Measurements from ENCODE around the gene CDH9.

The CDH9 gene, protein sequence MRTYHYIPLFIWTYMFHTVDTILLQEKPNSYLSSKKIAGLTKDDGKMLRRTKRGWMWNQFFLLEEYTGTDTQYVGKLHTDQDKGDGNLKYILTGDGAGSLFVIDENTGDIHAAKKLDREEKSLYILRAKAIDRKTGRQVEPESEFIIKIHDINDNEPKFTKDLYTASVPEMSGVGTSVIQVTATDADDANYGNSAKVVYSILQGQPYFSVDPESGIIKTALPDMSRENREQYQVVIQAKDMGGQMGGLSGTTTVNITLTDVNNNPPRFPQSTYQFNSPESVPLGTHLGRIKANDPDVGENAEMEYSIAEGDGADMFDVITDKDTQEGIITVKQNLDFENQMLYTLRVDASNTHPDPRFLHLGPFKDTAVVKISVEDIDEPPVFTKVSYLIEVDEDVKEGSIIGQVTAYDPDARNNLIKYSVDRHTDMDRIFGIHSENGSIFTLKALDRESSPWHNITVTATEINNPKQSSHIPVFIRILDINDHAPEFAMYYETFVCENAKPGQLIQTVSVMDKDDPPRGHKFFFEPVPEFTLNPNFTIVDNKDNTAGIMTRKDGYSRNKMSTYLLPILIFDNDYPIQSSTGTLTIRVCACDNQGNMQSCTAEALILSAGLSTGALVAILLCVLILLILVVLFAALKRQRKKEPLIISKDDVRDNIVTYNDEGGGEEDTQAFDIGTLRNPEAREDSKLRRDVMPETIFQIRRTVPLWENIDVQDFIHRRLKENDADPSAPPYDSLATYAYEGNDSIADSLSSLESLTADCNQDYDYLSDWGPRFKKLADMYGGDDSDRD

DNA sequence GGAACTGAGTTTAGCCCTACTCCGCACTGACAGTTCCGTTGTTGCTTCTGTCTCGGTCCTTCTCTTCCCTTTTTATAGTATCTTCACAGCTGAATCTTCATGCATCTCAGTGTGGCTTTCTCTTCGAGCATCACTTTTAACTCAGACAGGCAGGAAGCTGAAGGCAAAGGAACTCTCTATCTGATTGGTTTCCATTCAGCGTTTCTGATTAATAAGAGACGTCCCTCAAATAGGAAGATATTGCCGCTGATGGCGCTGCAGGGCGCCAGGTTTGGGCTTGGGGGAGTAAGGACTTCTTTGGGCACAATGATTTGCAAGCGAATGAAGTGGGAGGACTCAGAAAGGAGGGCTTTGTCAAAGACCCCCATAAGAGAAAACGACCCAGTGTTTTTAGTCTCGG, at the start of gene CDH9:
CDH9 (minus strand) TSS at position 111 of the 400 bp plus-strand sequence. CDS start 50,253 bp downstream, outside the sequence.
- DNase-seq = no peak

DNA sequence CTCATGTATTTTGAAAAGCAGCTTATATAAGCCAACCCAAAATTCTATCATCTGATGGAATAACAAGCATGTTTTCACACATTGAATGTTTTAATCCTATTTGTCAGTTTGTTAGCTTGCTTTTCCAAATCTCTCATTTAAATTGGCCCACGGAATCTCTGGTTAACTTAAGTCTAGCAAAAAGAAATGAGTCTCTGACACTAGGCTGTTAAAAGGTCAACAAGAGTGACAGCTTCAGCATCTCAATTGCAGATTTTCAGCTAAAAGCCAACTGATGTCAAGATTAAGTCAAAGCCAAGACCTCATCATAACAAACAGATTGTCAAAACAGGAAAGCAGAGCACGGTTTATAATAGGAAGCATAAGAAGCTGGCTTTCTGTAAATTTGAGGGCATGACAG, 49.4 kb upstream of the CDH9 start:
- no peak for DNase-seq

DNA sequence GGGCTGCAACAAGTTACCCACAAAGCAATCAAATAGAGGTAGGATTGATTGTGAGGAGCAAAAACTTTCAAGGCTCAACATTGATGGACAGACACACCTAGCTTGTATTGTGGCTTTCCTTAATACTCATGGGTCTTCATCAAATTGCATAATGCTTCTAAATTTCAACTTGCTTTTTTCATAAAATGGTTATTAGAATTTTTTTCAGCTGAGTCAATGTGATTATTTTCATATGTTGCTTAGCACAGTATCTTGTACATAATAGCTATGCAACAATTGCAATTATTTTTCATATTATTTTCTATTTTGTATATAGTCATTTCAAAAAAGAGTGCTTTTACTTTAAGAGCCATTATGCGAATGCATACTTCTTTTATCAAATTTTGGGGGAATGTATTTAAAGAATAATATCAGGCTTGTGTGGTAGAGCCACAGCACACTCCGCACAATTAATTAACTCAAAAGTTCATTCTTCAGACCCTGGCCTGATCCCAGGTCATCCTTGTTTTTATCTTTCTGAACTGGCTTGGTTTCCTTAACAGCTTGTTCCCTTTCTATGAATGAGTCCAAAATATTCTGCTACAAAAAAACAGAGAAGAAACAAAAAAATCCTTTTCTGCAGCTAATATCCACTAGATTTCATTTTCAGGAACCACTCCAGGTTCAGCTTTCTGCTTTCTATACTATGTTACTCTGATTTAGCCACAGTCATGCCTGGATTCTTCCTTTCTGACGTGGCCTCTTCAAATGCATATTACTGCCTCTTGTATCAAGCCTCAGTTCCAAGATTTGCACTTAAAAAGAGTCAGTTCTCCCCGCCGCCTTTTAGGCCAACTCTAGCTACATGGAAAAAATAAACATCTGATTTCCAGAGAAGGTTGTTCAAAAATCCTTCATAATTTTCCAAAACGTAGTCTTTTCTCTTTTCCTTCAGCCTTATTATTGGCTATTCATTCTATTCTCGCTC, 45.3 kb upstream of the CDH9 start:
- no peak for DNase-seq

DNA sequence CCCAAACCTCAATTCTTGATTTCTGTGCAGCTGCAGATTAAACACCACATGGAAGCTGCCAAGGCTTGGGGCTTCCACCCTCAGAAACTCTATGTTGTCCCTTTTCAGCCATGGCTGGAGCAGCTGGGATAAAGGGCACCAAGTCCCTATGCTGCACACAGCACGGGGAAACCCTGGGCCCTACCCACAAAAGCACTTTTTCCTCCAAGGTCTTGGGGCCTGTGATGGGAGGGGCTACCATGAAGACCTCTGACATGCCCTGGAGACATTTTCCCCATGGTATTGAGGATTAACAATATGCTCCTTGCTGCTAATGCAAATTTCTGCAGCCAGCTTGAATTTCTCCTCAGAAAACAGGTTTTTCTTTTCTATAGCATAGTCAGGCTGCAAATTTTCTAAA, 41.8 kb upstream of the CDH9 start:
- no peak for DNase-seq

DNA sequence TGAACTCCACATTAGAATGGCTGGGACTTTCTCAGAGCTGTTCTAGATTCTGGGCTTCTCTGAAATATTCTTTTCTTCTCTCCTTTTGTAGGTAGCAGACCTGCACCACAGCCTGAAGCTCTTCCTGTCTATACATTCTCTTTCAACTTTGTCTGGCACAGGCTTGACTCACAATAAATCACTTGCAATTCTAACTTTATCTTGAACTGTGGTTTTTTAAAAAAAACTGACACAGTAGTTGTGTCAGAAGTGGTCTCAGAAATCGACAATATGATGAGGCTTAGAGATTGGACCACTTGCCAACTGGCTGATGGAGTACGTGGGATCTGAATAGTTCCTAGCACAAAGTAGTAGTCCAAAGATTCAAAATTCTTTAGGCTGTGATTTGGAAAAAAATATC, 24.1 kb upstream of the CDH9 start:
- DNase-seq = no peak

DNA sequence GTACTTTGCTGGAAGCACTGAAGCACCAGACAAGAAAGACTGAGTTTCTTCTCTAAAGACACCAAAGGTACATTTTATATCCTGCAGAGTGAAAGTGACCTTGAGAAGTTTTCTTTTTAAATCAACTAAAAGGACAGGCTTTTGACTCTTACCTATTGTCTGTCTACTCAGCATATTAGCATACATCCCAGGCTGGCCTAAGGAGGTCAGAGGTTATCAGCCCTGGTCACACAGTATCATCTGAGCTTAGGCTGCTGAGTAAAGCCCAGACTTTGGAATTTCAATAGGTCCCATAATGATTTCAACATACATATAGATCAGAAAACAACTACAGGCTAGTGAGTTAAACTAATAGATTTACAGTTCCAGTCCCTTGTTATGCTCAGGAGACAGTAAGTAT, 10.1 kb upstream of the CDH9 start:
- DNase-seq = no peak

DNA sequence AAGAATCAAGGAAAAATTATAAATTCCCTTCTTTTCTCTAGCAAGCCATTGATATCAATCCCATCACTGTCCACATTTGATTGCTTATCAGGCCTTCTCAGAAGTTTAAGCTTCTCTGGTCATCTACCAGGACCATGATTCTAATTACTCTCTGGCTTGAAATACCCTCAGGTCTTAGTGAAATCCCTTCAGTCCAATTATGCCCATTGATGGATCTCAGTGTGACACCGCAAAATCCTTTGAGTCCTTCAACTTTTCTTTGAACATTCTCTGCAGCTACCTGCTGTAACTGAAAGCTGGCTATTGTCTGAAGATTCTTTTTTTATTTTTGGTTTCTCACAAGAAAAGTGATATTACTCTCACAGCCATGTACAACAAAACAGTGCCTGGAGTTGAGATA, 3.0 kb upstream of the CDH9 start:
- DNase-seq = no peak

DNA sequence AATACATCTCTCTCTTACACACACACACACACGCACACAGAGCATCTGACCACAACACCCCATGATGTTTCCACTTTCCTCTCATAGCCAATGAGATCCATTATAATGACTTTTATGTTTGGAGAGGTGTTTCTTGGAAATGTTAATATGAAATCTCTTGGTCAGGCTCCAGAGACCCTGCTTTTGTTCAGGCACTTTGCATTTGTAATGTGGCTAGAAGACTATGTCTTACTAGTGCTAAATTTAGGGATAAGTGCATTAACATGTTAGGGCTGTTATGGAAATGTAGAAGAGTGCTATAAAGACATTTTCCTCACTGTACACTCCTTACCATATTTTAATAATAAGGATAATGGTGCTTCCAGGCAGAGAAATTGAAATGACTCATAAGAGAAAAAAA, 3.8 kb downstream of the CDH9 start:
- DNase-seq = no peak

DNA sequence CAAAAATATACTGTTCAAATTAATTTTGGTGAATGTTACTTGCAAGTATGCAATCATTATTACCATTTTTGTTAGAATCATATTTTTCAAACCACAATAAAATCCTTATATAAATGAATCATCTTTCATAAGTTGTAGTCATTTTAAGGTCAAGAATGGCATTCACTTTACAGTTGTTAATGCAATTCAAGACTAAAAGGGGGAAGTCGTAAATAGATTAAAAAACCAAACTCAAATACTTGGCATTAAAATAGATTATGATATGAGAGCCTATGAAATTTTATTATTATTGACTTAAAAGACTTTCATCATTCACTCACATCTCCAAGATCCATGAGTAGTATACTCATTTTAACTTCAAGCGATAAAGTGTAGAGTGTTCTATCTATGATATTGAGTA, 11.6 kb downstream of the CDH9 start:
- no peak for DNase-seq

DNA sequence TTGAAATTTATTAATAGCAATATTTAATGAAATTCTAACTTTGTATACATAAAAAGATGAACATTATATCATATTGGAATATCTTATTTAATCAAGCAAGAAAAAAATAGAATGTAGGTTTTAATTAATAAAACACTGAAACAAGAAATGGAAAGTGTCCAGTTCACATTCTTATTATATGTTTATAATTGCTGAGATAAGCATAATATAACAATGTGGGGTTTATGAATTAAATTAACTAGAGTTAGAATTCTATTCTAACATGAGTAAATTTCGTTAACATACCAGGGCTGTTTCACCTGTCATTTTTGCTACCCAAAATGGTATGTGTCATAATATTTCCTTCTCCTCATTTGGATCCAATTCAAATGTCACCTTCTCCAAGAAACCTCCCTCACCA, 12.3 kb downstream of the CDH9 start:
- DNase-seq = no peak

DNA sequence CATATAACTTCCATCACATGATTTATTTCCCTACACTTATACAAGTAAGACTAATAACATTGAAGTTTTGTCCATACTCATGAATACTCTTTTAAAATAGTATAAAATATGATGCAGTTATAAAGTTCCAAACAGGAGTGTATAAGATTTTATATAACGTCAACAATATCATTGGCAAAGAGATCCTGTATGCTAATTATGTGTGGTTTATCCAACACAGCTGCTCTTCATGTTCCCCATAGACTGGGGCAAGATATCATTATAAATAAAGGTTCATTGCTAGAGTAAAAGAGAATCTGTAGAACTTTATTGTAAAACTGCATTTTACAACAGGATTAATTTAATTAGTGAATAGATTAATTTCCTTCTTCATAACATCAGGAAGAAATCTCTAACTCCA, 16.9 kb downstream of the CDH9 start:
- DNase-seq = no peak

DNA sequence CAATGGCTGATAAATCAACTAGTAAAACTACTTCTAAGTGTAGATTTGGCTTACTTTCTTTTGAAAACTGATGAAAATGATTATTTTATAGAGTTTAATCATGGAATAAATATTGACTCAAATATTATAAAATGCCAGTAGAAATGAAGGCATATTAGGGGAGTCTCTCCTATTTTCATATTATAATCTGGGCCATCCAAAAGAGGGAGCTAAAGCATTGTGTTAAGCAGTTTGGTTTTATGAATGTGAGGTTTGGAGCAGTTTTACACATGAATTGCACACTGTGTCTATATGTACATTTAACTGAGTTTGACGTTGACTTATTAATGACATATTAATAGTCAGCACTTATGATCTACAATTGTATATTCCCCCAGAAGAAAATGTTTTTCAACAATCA, 17.4 kb downstream of the CDH9 start:
- peak; percentile 13 for DNase-seq

DNA sequence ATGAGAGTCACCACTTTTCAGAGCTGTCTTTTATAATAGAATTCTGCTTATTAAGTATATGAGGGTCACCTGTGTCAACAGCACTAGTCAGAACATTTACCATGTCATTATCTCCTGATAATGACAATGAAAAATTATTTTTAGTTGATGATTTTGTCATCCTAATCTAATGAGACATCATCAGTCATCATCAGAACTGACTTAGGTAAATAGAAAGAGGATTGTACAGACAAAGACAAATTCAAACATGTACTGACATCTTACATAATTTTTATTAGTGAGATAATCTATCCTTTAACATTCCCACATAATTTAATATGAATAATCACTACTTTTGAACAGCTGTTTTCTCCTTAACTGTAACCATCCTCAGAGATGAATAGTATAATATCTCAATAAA, 22.6 kb downstream of the CDH9 start:
- DNase-seq = no peak

DNA sequence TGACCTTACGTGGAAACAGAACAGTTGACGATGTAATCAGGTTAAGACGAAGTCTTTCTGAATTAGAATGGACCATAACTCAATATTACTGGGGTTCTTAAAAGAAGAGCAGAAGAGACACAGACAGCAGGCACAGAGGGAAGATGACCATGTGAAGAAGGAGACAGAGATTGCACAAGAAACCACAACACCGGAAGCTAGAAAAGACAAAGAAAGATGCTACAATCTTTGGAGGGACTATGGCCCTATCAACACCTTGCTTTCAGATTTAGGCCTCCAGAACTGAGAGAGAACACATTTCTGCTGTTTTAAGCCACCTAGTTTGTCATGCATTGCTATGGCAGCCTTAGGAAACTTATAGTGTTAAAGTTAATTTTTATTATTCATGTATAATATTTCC, 27.1 kb downstream of the CDH9 start:
- DNase-seq = no peak

DNA sequence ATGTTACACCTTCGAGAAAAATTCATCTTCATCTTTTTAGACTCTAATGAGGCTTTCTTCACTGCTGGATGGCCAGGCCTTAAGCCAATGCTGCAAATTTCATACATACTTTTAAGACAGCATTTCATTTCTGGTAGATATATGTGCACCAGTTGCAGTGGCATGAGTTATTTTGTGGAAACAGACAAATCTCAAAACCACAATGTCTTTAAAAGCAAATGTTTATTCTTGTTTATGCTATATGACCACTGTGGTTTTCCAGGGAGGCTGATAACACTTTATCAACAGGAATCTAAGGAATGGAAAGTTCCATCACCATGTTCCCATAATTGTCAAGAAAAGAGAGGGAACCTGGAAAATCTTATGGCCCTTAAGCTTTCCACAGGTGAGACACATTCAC, 27.7 kb downstream of the CDH9 start:
- DNase-seq = no peak

DNA sequence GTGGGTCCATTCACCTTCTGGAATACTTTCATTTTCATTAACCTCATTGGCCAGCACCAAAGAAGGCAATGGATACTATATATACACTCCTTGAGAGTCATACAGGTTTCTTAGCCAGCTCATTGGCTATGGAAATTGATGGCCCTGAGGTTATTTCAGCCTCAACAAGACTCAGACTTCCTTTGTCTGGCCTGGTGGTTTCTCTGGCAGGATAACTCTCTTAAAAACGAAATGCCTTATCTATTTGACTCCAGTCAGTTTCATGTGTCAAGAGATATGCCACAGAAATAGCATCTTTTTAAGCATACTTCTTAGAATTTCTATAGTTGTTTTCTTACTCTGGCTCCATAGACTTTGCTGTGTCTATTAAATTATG, 28.9 kb downstream of the CDH9 start:
- DNase-seq = no peak

DNA sequence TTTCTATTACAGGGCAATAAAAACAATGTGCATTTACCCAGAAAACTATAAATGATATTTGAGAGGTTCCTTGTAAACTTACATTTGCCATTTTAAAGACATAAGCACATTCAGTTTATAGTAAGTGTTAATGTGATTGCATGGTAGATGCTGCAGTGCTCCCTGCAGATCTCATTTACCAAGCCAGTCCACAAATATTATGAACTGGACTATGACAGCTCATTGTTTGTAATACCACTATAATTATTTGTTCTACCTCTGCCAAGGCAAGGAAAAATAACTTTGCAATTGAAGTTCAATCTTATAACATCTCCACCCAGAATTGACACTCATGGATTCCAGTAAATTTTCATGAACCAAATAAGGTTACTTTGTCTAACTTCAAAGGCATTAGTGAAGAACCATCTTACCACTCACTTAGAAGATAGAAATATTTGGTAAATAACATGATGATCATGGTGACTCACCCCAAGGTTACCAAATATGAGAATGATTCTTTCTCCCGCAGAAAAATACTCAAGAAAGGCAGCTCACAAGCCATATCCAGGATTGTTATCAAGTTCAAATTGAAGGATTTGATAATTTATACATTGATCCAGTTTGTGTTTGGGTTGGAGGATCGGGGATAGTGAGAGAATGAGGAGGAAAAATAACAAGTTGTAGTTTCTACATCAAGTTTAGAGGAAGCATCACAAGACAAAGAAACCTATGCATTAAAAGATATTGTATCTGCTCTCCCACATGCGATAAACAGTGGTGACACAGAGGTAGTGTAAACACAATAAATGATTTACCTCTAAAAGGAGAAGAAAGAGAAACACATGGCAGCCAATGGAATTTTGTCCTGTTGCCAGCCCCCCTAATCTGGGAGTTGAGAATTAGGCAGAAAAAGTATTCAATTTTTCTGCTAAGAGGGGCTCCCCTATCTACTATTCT, 29.5 kb downstream of the CDH9 start:
- no peak for DNase-seq

DNA sequence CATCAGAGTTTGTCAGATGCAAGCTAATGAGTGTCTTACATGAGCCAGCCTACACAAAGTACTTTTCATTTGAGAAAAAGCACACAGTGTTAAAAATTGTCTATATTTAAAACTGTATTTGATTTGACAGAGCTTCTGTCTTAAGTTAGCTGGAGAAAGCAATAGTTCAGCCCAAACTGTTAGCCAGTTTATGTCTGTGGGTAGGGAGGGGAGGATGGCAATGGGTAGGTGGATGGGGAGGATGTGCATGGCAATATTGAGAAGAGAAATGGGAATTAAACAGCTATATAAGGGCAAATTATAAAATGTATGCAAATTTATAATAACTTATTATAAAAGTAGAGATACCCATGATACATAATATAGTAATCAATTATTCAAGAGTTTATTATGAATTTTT, 31.3 kb downstream of the CDH9 start:
- no peak for DNase-seq

DNA sequence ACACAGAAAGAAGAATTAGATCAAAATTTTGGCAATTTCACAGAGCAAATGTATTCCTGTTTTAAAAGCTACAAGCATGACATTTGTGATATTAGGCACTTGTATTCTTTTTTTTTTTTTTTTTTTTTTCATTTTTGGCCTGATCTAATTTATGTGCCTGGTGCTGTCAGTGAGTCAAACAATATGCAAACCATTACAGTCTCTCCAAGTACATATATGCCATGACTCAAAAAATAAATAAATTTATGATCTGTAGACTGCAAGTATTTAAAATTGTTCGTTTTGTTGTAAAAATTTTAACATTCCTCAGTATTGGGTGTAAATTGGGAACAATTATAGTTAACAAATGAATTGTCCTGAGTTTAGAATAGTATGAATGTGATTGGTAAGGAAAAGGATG, 51.4 kb downstream of the CDH9 start:
- no peak for DNase-seq

DNA sequence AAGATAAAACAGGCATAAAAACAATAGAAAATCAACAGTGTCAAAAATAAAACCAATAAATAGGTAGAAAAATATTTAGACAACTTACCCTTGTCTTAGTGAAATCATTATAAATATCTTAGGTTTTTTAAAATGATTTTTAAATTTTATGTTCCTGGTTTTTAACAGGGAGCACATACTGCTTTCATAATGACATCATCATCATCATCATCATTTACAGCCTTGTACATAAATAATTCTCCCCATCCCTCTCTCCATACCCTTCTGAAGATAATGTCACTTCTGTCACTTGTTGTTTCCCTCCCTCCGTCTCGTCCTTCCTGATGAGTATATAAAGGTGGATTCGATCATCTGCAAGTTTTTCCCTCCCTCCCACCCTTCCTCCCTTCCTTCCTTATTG, 56.6 kb downstream of the CDH9 start:
- DNase-seq = no peak

DNA sequence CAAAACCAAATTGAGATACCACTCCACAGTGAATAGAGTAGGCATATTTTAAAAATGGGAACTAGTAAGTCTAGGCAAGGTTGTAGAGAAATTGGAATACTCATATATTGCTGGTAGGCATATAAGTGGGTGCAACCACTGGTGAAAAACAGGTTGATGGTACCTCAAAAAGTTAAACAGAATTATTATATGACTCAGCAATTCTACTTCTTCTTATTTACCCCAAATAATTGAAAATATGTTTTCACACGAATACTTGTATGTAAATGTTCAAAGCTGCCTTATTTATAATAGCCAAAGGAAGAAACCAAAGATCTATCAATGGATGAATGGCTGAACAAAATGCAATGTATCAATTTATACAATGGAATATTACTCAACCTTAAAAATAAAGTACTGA, 79.1 kb downstream of the CDH9 start:
- no peak for DNase-seq

DNA sequence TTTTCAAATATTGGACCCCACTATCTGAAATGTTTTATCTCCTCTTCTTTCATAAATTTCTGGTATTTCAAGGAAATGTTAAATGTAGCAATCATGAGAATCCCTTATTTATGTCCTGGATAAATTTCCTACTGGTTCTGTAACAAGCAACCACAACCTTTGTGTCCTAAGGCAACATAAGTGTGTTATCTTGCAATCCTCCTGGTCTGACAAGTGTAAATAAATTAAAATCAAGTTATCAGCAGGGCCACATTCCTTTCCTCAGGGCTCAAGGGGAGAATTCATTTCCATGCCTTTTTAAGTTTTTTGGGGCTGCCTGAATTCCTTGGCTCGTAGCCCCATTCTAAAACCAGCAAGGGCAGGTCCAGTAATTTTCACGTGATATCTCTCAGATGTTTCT, 83.2 kb downstream of the CDH9 start:
- no peak for DNase-seq
